HG03439 (cell line): ENCODE measurements around the gene FSCN2.

Source experiments
- ATAC-seq: cut with Tn5 transposase; IDR thresholded peaks from one replicate; pipeline ENCODE4 v1.9.1; 2021; ENCODE audit warnings: mild to moderate bottlenecking, moderate library complexity; ENCODE audit not compliant: unreplicated experiment

The FSCN2 gene

DNA sequence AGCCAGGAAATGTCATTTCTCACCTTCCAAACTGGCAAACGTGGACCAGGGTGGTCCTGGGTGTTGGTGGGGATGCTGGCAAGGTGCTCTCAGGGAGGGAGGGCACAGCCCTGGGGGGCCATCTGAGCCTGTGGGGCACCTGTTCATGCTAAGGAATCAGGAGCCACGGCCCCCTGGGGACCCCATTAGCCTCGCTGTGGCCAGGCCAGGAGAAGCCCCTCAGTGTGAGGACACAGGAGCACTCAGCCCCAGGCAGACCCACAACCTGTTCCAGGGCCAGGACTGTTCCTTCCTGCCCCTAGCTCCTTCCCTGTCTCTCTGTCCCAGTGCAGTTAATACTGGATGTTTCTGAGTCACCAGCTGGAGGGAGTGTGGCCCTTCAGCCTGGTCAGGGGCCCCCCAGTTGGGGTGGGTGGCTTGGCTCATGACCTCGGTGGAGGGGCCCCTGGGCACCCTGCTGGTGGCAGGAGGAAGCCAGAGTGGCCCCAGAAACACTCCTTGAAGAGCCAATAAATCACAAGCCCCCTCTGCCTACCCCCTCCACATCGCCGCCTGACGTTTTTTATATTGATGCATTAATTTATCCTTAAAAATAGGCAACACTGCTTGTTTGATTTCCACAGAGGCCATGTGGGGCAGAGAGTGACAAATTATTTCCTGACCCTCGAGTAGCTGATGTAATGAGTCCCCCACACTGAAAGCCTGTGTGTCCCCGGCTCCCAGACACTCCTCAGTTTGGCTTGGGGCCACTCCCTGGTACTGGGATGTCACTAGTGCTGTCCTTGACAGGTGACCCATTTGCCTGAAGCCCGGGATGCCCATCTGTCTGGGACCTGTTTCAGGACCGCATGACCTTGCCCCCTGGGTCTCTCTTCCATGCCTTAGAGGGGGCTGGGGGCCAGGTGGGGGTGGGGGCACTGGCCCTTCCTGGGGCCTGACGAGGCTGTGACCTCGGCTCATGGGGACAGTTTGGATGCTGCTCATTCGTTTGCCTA lies 37.9 kb upstream of the FSCN2 start:
- no peak for ATAC-seq

DNA sequence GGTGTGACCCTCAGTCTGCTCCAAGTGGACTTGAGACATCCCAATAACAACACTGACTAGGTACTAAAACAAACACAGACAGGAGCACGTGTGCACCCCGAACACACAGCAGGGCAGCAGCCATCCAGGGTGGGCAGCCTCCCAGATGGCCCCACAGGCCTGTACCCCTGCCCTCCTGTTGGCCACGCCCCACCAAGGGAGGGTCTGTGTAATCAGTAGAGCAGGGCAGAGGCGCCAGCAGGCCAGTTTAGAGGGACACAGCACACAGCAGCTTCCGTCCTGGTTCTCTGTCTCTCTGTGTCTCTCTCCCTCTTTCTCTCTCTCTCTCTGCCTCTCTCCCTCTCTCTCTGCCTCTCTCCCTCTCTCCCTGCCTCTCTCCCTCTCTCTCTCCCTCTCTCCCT lies 37.0 kb upstream of the FSCN2 start:
- ATAC-seq: no peak

DNA sequence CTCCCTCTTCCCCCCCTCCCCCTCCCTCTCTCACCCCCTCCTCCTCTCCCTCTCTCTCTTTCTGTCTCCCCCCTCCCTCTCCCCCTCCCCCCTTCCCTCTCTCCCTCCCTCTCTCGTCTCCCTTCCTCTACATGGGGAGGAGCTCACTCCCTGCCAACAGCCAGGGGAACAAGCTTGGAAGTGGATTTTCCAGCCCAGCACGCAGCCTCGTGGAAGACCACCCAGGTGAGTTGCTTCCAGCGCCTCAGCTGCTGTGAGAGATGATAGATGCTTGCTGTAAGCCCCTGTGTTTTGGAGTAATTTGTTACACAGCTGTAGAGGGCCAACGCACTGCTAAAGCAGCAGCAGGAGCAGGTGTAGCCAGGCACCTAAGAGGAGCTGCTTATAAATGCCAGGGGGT lies 36.4 kb upstream of the FSCN2 start:
- ATAC-seq: no peak

DNA sequence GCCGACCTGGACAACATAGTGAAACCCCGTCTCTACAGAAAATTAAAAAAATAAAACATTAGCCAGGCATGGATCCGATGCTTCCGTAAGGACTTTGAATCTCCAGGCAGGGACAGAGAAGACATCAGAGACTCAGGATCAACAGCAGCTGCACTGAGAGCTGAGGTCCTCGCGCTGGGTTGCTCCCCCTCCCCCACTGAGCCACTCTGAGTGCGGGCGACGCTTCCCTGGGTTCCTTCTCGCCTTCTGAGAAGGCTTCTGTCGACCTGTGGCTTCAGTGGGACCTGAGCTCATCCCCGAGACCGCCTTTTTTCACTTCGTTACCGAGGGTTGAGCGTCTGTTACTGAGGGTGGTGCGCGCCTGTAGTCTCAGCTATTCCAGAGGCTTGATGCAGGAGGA lies 36.0 kb upstream of the FSCN2 start:
- ATAC-seq: no peak

DNA sequence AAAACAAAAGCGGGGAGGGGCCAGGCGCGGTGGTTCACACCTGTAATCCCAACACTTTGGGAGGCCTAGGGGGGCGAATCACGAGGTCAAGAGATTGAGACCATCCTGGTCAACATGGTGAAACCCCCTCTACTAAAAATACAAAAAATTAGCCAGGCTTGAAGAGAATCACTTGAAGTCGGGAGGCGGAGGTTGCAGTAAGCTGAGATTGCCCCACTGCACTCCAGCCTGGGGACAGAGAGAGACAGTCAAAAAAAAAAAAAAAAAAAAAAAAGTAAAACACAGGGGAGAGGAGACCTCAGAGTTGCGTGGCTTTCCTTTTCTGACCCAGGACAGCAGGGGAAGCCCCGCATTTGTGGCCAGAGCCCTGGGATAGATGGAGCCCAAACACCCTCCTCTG lies 35.5 kb upstream of the FSCN2 start:
- ATAC-seq: no peak

DNA sequence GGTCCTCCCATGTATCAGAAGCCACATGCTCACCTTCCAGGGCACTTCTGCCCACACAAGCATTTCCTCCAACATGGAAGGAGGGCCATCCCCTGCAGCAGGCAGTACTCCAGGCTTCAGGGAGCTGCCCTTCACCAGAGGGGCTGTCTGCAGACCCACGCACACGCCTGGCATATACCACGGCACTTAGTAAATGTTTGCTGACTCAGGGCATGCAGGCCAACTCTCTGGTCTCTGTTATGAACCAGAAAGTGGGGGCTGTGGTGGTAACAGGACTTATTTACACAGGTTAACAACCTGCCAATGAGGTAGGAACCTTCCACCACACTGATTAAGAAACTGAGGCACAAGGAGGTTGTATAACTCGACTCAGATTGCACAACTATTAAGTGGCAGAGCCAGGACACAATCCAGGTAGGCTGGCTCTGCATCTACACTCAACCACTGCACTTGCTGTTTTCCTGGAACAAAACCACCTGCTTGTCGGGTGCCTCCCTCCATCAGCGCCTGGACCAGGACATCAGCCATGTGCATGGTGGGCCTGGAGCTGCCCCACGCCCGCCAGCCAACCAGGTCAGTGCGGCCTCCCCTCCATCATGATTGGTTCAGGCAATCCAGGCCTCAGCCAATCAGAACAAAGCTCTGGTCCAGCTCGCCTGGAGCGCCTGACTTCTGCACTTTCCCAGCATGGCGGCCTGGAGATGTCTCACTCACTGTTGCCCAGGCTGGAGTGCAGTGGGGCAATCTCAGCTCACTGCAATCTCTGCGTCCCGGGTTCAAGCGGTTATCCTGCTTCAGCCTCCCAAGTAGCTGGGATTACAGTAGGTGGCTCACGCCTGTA lies 34.8 kb upstream of the FSCN2 start:
- no peak for ATAC-seq

DNA sequence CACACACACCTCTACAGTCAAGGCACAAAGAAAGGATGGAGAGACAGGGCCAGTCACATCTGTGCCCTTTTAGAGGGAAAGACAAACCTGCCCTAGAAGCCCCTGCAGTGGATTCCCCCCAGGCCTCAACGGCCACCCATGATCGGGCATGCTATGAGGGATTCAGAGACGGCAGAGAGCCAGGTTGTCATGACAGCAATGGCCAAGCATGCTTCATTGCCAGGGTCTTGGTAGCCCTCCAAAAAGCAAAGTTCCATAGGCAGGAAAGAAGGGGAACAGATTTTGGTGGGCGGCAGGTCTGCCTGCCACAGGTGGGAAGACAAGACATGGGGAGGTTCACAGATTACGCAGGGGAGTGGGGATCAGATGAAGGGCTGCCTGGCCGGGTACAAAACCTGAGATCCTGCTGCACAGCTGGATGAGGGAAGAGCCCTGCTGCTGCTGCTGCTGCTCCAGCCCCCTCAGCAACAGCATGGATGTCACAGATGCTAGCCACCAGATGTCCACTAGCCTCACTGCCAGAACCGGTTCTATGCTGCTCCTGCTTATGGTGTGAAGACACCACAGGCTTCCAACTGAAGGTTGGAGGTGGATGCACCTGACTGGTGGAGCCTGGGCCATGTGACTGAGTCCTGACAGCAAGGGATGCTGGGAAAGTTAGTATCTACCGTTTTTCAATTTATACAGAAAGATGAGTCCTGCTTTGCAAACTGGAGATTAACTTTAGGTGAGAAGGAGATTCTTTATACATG lies 33.4 kb upstream of the FSCN2 start:
- ATAC-seq: no peak

DNA sequence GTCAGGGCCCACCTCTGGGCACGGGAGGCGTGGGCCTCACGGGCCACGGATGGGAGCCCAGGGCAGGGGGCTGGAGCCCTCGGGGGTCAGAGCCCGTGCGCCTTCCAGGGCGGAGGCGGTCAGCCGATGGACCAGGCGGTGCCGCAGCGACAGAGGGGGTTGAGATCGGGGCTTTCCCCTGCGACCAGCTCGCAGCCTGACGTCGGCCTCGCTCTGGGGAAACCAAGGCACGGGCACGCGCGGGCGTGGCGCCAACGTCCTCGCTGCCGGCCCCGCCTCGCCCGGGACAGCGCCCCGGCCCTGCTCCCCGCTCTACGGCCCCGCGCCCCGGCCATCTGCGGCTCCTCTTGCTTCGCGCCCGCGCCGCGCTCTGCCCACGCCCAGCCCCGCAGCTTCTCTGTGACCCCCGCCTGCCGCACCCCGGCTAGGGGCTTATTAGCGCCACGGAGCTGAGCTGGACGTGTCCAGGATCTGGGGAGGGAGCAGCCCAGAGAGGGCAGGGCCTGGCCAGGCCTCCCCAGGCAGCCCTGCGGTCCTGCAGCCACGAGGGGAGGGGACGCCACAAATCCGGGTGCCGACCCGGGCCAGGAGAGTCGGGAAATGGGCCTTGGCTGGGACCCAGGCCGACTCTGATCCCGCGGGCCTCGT lies 29.1 kb upstream of the FSCN2 start:
- no peak for ATAC-seq

DNA sequence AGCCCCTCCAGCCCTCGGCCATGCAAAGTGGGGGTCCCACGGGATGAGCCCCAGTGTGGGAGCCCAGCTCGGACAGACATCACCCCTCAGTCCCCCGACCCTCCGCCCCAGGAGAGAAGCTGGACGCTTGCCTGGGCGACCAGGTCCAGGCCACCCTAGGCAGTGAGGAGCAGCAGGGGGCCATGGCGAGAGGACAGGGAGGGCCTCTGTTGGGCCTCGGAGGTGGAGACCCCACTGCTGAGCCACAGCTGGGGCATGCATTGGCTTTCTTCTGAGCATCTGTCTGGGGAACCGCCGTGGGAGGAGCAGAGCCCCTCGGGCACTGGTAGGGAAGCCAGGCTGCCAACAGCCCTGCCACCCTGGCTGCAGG lies 28.6 kb upstream of the FSCN2 start:
- ATAC-seq: no peak

DNA sequence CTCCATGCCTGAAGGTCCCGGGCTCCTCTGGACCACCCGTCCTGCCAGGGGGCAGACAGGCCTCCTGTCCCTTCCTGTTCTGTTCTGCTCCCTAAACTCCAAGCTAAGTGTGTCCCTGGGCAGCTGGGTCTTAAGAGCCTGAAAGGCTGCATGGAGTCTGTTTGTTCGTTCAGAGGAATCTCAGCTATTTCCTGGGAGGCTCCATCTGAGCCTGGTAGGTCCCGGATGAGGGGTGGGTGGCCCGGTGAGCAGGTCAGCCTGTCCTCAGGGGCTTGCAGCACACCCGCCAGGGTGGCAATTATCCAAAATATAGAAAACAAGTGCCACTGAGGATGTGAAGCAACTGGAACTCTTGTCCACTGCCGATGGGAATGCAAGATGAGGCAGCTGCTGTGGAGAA lies 28.1 kb upstream of the FSCN2 start:
- ATAC-seq: no peak

DNA sequence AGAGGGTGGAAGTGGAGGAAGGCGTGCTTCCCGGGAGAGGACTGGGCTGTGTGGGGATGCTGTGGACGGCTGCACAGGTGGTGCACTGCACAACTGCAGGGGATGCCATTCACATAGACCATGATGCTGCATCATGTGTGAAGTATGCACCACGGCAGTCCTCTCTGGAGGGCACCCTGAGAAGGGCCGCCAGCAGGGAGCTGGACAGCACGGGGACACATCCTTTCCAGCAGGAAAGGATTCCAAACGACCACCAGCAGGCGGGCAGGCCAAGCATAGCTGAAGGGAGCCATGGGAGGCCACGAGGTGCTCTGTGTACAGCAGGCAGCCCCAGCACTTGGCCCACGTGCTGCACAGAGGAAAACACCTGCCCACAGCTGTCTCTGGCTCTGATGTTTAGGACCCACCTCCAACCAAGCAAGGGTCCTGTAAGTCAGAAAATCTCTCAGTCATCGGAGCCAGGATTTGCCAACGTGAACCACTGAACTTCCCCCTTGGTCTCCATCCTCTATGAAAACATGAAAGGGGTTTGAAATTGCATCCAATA lies 25.6 kb upstream of the FSCN2 start:
- ATAC-seq: no peak

DNA sequence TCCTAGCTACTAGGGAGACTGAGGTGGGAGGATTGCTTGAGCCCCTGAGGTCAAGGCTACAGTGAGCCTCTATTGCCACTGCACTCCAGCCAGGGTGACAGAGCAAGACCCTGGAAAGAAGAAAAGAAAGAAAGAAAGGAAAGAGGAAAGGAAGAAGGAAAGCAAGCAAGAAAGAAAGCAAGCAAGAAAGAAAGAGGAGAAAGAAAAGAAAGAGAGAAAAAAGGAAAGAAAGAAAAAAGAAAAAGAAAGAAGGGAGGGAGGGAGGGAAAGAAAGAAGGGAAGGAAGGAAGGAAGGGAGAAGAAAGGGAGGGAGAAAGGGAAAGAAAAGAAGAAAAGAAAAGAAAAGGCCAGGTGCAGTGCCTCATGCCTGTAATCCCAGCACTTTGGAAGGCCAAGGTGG lies 24.6 kb upstream of the FSCN2 start:
- ATAC-seq: no peak

DNA sequence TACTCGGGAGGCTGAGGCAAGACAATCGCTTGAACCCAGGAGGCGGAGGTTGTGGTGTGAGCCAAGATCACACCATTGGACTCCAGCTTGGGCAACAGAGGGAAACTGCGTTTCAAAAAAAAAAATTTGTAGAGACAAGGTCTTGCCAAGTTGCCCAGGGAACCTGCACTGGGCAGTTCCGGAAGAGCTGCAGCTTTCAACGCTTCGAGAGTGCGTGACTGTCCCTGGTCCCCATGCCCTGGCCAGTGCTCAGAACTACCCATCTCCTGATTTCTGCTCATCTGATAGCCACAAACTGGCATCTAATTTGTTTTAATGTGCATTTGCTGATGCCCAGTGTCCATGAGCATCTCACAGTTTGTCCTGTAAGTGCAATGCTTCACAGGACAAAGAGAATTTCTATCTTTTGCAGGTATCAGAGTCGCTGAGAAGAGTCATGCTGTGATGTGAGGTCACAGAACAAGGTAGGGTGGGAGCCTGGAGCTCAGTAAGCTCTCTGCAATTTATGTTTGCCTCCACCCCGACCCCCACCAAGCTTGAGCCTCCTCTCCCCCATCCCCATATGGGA lies 19.5 kb upstream of the FSCN2 start:
- ATAC-seq: no peak

DNA sequence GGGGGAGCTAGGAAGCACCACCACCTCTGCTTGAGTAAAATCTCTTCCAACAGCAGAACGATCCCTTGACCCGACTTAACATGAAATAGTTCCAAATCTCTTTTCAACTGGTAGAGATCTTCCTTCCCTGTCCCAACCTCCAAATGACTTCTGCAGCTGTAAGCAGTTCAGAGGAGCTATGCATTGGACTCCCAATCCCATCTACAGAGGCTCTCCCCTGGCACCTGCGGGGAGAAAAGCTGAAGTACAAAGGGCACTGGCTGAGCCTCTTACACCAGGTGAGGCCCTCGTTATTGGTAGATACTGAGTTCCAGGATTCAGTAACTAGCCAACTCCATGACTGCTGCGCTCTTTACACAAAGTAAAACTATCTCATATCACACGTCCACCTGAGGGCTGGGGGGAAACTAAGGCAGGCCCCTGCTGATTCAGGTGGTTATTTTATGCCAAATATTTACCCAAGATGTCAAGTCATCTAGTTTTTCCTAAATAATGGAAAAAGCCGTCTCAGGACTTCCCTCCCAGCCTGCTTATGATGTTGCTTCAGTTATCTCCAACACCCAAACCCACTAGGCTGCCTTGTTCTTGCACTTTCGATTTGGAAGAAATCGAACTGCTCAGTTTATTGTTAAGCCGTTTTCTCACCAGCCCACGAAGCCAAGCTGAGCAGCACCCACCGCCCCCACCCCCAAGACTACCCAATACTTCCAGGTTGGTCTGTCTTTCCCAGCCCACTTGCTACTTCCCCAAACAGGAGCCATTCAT lies 18.8 kb upstream of the FSCN2 start:
- ATAC-seq: no peak

DNA sequence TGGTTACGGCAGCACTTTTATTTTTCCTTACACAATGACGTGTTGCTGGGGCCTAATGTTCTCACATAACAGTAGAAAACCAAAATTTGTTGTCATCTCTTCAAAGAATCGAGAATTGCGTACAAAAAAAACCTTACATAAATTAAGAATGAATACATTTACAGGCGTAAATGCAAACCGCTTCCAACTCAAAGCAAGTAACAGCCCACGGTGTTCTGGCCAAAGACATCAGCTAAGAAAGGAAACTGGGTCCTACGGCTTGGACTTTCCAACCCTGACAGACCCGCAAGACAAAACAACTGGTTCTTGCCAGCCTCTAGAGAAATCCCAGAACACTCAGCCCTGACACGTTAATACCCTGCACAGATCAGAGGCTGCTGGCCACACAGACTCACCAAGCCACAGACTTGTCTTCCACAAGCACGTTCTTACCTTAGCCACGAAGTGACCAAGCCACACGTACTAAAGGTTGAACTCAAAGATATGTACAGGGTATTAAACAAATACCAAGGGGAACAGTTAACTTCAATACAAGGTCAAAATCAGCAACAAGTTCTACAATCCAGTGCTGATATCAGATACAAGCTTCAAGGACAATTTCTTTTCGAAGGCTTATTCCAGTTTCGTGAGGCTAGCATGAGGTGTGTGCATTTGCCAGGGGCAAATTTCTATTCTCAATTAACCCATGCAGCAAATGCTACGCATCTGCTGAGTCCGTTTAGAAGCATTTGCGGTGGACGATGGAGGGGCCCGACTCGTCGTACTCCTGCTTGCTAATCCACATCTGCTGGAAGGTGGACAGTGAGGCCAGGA lies 18.0 kb upstream of the FSCN2 start:
- ATAC-seq: no peak

DNA sequence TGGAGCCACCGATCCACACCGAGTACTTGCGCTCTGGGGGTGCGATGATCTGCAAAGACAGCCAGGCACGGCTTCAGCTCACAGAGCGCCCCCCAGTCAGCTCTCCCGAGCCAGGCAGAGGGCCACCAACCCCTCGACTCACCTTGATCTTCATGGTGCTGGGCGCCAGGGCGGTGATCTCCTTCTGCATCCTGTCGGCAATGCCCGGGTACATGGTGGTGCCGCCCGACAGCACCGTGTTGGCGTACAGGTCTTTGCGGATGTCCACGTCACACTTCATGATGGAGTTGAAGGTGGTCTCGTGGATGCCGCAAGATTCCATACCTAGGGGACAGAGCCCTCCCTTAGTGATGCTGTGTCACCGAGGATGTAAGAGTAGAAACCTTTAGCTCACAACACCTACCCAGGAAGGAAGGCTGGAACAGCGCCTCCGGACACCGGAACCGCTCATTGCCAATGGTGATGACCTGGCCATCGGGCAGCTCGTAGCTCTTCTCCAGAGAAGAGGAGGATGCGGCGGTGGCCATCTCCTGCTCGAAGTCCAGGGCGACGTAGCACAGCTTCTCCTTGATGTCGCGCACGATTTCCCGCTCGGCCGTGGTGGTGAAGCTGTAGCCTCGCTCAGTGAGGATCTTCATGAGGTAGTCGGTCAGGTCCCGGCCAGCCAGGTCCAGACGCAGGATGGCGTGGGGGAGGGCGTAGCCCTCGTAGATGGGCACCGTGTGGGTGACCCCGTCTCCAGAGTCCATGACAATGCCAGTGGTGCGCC lies 17.2 kb upstream of the FSCN2 start:
- no peak for ATAC-seq

DNA sequence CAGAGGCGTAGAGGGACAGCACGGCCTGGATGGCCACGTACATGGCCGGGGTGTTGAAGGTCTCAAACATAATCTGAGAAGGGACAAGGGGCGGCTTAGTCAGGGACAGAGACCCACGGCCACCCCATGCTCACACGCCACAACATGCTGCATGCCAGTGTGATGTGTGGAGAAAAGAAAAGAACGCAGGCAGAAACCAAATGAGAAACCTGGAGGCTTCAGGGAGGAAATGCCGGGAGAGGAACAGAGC lies 16.7 kb upstream of the FSCN2 start:
- no peak for ATAC-seq
